Caco-2 (cell line): ENCODE results near the gene PHACTR2. TPM values are rescaled to one million over a fixed set of nuclear protein-coding genes. Genes with fewer than 3 reads are reported as not detected.

Experiments
- BruUV-seq: library from RNA; stranded (reverse); fragments of 400-500 nt; replicated peaks from 2 replicates; lab custom pipeline; 2021; lab: Mats Ljungman, UMichigan
- CTCF ChIA-PET: fragments of 300-600 bp; sonication (Branson Sonifier 250); formaldehyde crosslinking; loops from one replicate; lab custom pipeline; 2022; ENCODE audit warnings: antibody characterized with exemption; lab: Charles Lee
- POLR2A ChIA-PET: fragments of 300-600 bp; sonication (Branson Sonifier 250); formaldehyde crosslinking; loops from one replicate; lab custom pipeline; 2022; ENCODE audit warnings: antibody characterized with exemption; lab: Charles Lee
- DNase-seq, 2 experiments: peaks; one replicate each; pipeline versions ENCODE4 v3.0.0 to v3.0.0-alpha.2; 2020 to 2022
- H3K27me3 ChIP-seq: replicated peaks from 2 replicates; pipeline ENCODE4 v1.6.0; 2011; ENCODE audit warnings: low read length; ENCODE audit not compliant: control insufficient read depth, insufficient read depth
- H3K36me3 ChIP-seq: 2 replicates; pipeline ENCODE4 v1.5.1; 2011; ENCODE audit warnings: low read length; ENCODE audit not compliant: control insufficient read depth, insufficient read depth
- H3K4me1 ChIP-seq: fragments of 250-450 bp; sonication (Bioruptor Pico); 2 replicates; pipeline ENCODE4 v1.5.1; 2020; ENCODE audit warnings: mild to moderate bottlenecking
- H3K4me3 ChIP-seq: 2 replicates; pipeline ENCODE4 v1.5.1; 2011; ENCODE audit warnings: low read depth, mild to moderate bottlenecking, control low read depth, low read length
- H3K9me3 ChIP-seq: fragments of 250-450 bp; sonication (Bioruptor Pico); 2 replicates; pipeline ENCODE4 v1.5.1; 2020; ENCODE audit warnings: mild to moderate bottlenecking, moderate library complexity
- H3K27ac Mint-ChIP-seq: one replicate; pipeline ENCODE4 v1.8.0; 2022; ENCODE audit warnings: mixed read lengths; ENCODE audit not compliant: unreplicated experiment
- H3K27me3 Mint-ChIP-seq: one replicate; pipeline ENCODE4 v1.8.0; 2022; ENCODE audit warnings: mixed read lengths; ENCODE audit not compliant: insufficient read depth, unreplicated experiment
- H3K36me3 Mint-ChIP-seq: one replicate; pipeline ENCODE4 v1.8.0; 2022; ENCODE audit warnings: mild to moderate bottlenecking, mixed read lengths; ENCODE audit not compliant: insufficient read depth, unreplicated experiment
- H3K4me1 Mint-ChIP-seq: one replicate; pipeline ENCODE4 v1.8.0; 2022; ENCODE audit warnings: low read depth, mixed read lengths; ENCODE audit not compliant: unreplicated experiment
- H3K4me3 Mint-ChIP-seq: one replicate; pipeline ENCODE4 v1.8.0; 2022; ENCODE audit warnings: mild to moderate bottlenecking, moderate library complexity, mixed read lengths; ENCODE audit not compliant: unreplicated experiment
- H3K9me3 Mint-ChIP-seq: one replicate; pipeline ENCODE4 v1.8.0; 2022; ENCODE audit warnings: mixed read lengths; ENCODE audit not compliant: unreplicated experiment
- CTCF ChIP-seq, 2 experiments: fragments of 200-600 bp in 1 of 2; IDR thresholded peaks; 1 replicate in 1 of 2; 2 replicates in 1 of 2; pipeline versions ENCODE4 v1.5.1 to v1.8.0; 2011 to 2022; ENCODE audit warnings: antibody characterized with exemption in 1 of 2, control low read depth in 1 of 2, inconsistent platforms in 1 of 2, low read depth in 1 of 2, low read length in 1 of 2, mild to moderate bottlenecking in 1 of 2, moderate library complexity in 1 of 2; ENCODE audit not compliant: insufficient read depth in 1 of 2, severe bottlenecking in 1 of 2, unreplicated experiment in 1 of 2
- intact Hi-C: fragments of 100-400 bp; cut with micrococcal nuclease; formaldehyde crosslinking; loops from one replicate; pipeline ENCODE4 v1.10.0; 2022; ENCODE audit not compliant: unreplicated experiment
- total RNA-seq: library from RNA; stranded (reverse); gene quantifications from 2 replicates; pipeline ENCODE4 v1.2.3, GENCODE V29; 2022

The PHACTR2 gene
- total RNA-seq, 1 experiment from 2014 or later, result 100 TPM

GRCh38 chr6:143696664-143697000 is 18.9 kb downstream of the PHACTR2 start:
- Mint-ChIP-seq H3K9me3 (peaks cover 17% of the 10 kb centered on the region), H3K27me3 (no peaks in the 10 kb centered on the region), H3K4me1 (peaks cover 43% of the 10 kb centered on the region), H3K27ac (no peak overlapping the region), H3K36me3 (peaks cover 19% of the 10 kb centered on the region), H3K4me3 (no peak overlapping the region)
- BruUV-seq, result no TSS peak
- no peaks in the 10 kb centered on the region for H3K9me3 ChIP-seq
- no peak overlapping the region for H3K4me3 ChIP-seq
- H3K4me1 ChIP-seq, result peaks cover 48% of the 10 kb centered on the region
- no peak for DNase-seq
- ChIA-PET CTCF (no interaction called here), POLR2A (no interaction called here)
- no peaks in the 10 kb centered on the region for H3K36me3 ChIP-seq
- intact Hi-C loops, result no loop called here
- no peak for TF ChIP-seq CTCF (IDR thresholded peaks at IDR 0.05; ENCODE audit: insufficient read depth in 1 of 2, low read depth in 1 of 2, low read length in 1 of 2, severe bottlenecking in 1 of 2, unreplicated experiment in 1 of 2)
- H3K27me3 ChIP-seq, result no peaks in the 10 kb centered on the region

DNA sequence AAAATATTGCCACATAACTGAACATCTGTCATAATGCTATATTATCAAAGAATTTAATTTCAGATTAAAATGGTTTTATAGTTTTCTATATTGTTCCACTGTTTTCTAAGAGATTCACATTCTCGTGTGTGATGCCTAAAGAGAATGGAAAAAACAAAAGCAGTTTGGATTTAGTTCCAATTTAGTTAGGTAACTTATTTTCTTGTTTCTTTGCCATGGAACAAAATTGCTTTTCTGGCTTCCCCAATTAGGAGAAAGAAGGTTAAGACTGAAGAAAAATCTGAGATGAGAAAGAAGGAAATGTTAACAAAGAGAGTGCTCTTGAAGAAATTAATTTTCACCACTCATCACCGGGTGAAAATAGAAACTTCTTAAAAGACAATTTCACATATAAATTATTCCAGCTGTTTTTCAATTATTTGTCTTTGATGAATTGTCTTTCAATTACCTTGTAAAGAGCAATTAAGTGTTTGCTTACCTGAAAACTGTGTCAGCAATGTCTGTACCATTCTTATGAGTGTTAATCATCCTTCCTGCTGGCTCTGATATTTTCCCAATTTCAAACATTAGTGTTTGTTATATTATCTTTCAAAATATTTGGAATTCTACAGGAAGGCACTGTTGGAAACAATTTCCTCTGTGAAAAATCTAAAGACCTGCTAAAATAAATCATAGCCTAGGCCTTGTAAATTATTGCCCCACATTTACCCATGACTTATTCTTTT is 19.5 kb downstream of the PHACTR2 start:
- intact Hi-C loops, result no loop called here
- no peak overlapping the region for H3K4me3 Mint-ChIP-seq
- H3K27ac Mint-ChIP-seq, result no peak overlapping the region

DNA sequence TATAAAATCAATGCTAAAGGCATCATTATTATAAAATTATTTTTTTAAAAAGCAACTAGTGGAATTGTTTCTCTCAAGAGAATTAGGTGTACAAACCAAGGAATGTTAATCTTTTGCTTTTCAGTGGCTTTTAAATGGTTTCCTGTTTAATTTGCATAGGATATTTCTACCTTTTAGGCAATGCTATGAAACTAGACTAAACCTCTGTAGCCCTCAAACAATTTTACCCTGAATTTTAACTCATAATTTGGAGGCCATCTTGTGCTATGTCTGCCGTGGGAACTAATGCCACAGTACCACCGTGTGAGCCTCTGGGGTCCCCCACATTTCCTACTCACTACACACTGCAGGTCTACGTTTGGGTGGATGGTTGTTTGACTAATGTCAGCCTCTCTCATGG is 20.6 kb downstream of the PHACTR2 start:
- Histone ChIP-seq H3K36me3 (no peaks in the 10 kb centered on the region), H3K4me3 (no peak overlapping the region), H3K9me3 (no peaks in the 10 kb centered on the region), H3K4me1 (peaks cover 36% of the 10 kb centered on the region), H3K27me3 (no peaks in the 10 kb centered on the region)
- H3K4me3 Mint-ChIP-seq, result no peak overlapping the region
- peaks cover 43% of the 10 kb centered on the region for H3K4me1 Mint-ChIP-seq
- no TSS peak for BruUV-seq
- intact Hi-C loops, result no loop called here
- ChIA-PET CTCF (no interaction called here), POLR2A (no interaction called here)
- no peaks in the 10 kb centered on the region for H3K27me3 Mint-ChIP-seq
- no peak for TF ChIP-seq CTCF (IDR thresholded peaks at IDR 0.05; ENCODE audit: insufficient read depth in 1 of 2, low read depth in 1 of 2, low read length in 1 of 2, severe bottlenecking in 1 of 2, unreplicated experiment in 1 of 2)
- H3K27ac Mint-ChIP-seq, result peak overlapping the region; percentile 60
- peaks cover 23% of the 10 kb centered on the region for H3K36me3 Mint-ChIP-seq
- DNase-seq, result no peak
- H3K9me3 Mint-ChIP-seq, result peaks cover 17% of the 10 kb centered on the region

More for the DNA sequence above, 19.5 kb downstream of the PHACTR2 start:
- ChIA-PET POLR2A (no interaction called here), CTCF (no interaction called here)
- TF ChIP-seq CTCF (IDR thresholded peaks at IDR 0.05; ENCODE audit: insufficient read depth in 1 of 2, low read depth in 1 of 2, low read length in 1 of 2, severe bottlenecking in 1 of 2, unreplicated experiment in 1 of 2), result no peak
- H3K9me3 ChIP-seq, result no peaks in the 10 kb centered on the region
- Mint-ChIP-seq H3K27me3 (no peaks in the 10 kb centered on the region), H3K36me3 (peaks cover 19% of the 10 kb centered on the region), H3K9me3 (peaks cover 17% of the 10 kb centered on the region), H3K4me1 (peaks cover 43% of the 10 kb centered on the region)
- DNase-seq, result no peak
- no peak overlapping the region for H3K4me3 ChIP-seq
- H3K36me3 ChIP-seq, result no peaks in the 10 kb centered on the region
- no TSS peak for BruUV-seq
- no peaks in the 10 kb centered on the region for H3K27me3 ChIP-seq
- H3K4me1 ChIP-seq, result peaks cover 44% of the 10 kb centered on the region
